RWPE2 (cell line): ENCODE results near the gene PLAC8.

Source experiments
- ATAC-seq: fragments of 200-7000 bp; cut with Tn5 transposase; 3 replicates; pipeline ENCODE4 v1.9.1; 2021; ENCODE audit warnings: low read depth
- DNase-seq: peaks from one replicate; pipeline ENCODE4 v3.0.0-alpha.2; 2020; ENCODE audit warnings: low spot score
- H3K27ac ChIP-seq: fragments of 450-650 bp; 2 replicates; pipeline ENCODE4 v1.5.1; 2017; ENCODE audit warnings: mild to moderate bottlenecking; ENCODE audit not compliant: poor library complexity, severe bottlenecking
- H3K27me3 ChIP-seq: fragments of 250-450 bp; sonication (Bioruptor Pico); 2 replicates; pipeline ENCODE4 v1.5.1; 2021; ENCODE audit warnings: mild to moderate bottlenecking, moderate library complexity; ENCODE audit not compliant: insufficient read depth, poor library complexity, severe bottlenecking
- H3K36me3 ChIP-seq: fragments of 250-450 bp; sonication (Bioruptor Pico); 2 replicates; pipeline ENCODE4 v1.5.1; 2020; ENCODE audit warnings: low read depth, mild to moderate bottlenecking, moderate library complexity
- H3K4me1 ChIP-seq: fragments of 250-450 bp; sonication (Bioruptor Pico); 2 replicates; pipeline ENCODE4 v1.5.1; 2021; ENCODE audit warnings: mild to moderate bottlenecking, moderate library complexity; ENCODE audit not compliant: insufficient read depth, poor library complexity, severe bottlenecking
- H3K4me3 ChIP-seq: fragments of 250-450 bp; sonication (Bioruptor Pico); 2 replicates; pipeline ENCODE4 v1.5.1; 2021; ENCODE audit warnings: mild to moderate bottlenecking, moderate library complexity; ENCODE audit not compliant: severe bottlenecking
- H3K9me3 ChIP-seq: fragments of 250-450 bp; sonication (Bioruptor Pico); 2 replicates; pipeline ENCODE4 v1.5.1; 2021; ENCODE audit warnings: mild to moderate bottlenecking, moderate library complexity; ENCODE audit not compliant: severe bottlenecking
- CTCF ChIP-seq: fragments of 450-650 bp; IDR thresholded peaks from one replicate; pipeline ENCODE4 v1.5.1; 2017; ENCODE audit warnings: mild to moderate bottlenecking, moderate library complexity; ENCODE audit not compliant: poor library complexity, severe bottlenecking

PLAC8 gene

GRCh38 chr4:83132065-83132464 is 17.5 kb upstream of the PLAC8 start:
- Histone ChIP-seq H3K27me3 (no peaks in the 10 kb centered on the region), H3K36me3 (no peaks in the 10 kb centered on the region), H3K4me3 (no peak overlapping the region), H3K27ac (no peak overlapping the region), H3K9me3 (no peaks in the 10 kb centered on the region), H3K4me1 (peaks cover 9% of the 10 kb centered on the region)
- no peak for ATAC-seq
- TF ChIP-seq CTCF = no peak
- no peak for DNase-seq

- H3K9me3 ChIP-seq = no peaks in the 10 kb centered on the region
- H3K27ac ChIP-seq = peak overlapping the region; percentile 47
- peaks cover 9% of the 10 kb centered on the region for H3K4me1 ChIP-seq
- H3K27me3 ChIP-seq = no peaks in the 10 kb centered on the region
- ATAC-seq (no peak), DNase-seq (no peak)
- H3K4me3 ChIP-seq = no peak overlapping the region
- H3K36me3 ChIP-seq = no peaks in the 10 kb centered on the region
- no peak for TF ChIP-seq CTCF
Measured at GRCh38 chr4:83129264-83129663, 14.7 kb upstream of the PLAC8 start.

GRCh38 chr4:83128240-83128929 is 13.9 kb upstream of the PLAC8 start:
- DNase-seq (no peak), ATAC-seq (peak; percentile 100)
- H3K36me3 ChIP-seq = no peaks in the 10 kb centered on the region
- H3K9me3 ChIP-seq = no peaks in the 10 kb centered on the region
- H3K27me3 ChIP-seq = no peaks in the 10 kb centered on the region
- H3K4me3 ChIP-seq = no peak overlapping the region
- H3K4me1 ChIP-seq = peaks cover 9% of the 10 kb centered on the region
- peak overlapping the region; percentile 47 for H3K27ac ChIP-seq
- no peak for TF ChIP-seq CTCF

- no peaks in the 10 kb centered on the region for H3K9me3 ChIP-seq
- H3K27ac ChIP-seq = no peak overlapping the region
- peaks cover 9% of the 10 kb centered on the region for H3K4me1 ChIP-seq
- H3K27me3 ChIP-seq = no peaks in the 10 kb centered on the region
- ATAC-seq (no peak), DNase-seq (no peak)
- no peak overlapping the region for H3K4me3 ChIP-seq
- no peaks in the 10 kb centered on the region for H3K36me3 ChIP-seq
- TF ChIP-seq CTCF = no peak
Measured at GRCh38 chr4:83125738-83126141, 11.2 kb upstream of the PLAC8 start.

- no peaks in the 10 kb centered on the region for H3K36me3 ChIP-seq
- H3K27me3 ChIP-seq = no peaks in the 10 kb centered on the region
- no peak for TF ChIP-seq CTCF
- no peaks in the 10 kb centered on the region for H3K9me3 ChIP-seq
- no peak overlapping the region for H3K27ac ChIP-seq
- no peak overlapping the region for H3K4me3 ChIP-seq
- DNase-seq (no peak), ATAC-seq (no peak)
- peaks cover 9% of the 10 kb centered on the region for H3K4me1 ChIP-seq
Measured at GRCh38 chr4:83124111-83124780, 9.7 kb upstream of the PLAC8 start.
